Mesendoderm (in vitro differentiated cells): ENCODE measurements around the gene CUX1.

Source experiments
- DNase-seq: peaks from one replicate; pipeline ENCODE4 v3.0.0; 2013
- H2AK5ac ChIP-seq: 2 replicates; pipeline ENCODE4 v1.6.1; 2013; ENCODE audit warnings: low read length, inconsistent platforms
- H2BK120ac ChIP-seq: 2 replicates; pipeline ENCODE4 v1.6.1; 2013; ENCODE audit warnings: low read depth, mild to moderate bottlenecking, low read length, moderate library complexity, mixed read lengths
- H2BK15ac ChIP-seq: replicated peaks from 2 replicates; pipeline ENCODE4 v1.6.1; 2013; ENCODE audit warnings: low read depth, mild to moderate bottlenecking, moderate library complexity
- H2BK5ac ChIP-seq: 2 replicates; pipeline ENCODE4 v1.6.1; 2013; ENCODE audit warnings: low read length, inconsistent platforms
- H3K18ac ChIP-seq: 2 replicates; pipeline ENCODE4 v1.6.1; 2013; ENCODE audit warnings: mild to moderate bottlenecking, low read length, mixed read lengths
- H3K23ac ChIP-seq: one replicate; pipeline ENCODE4 v1.6.1; 2013; ENCODE audit warnings: low read length
- H3K27ac ChIP-seq: 2 replicates; pipeline ENCODE4 v1.5.1; 2013; ENCODE audit warnings: low read depth, mild to moderate bottlenecking, inconsistent platforms, low read length, moderate library complexity
- H3K27me3 ChIP-seq: 2 replicates; pipeline ENCODE4 v1.6.1; 2013; ENCODE audit warnings: low read length, control low read depth, mild to moderate bottlenecking, inconsistent platforms; ENCODE audit not compliant: insufficient read depth, poor library complexity
- H3K36me3 ChIP-seq: 2 replicates; pipeline ENCODE4 v1.6.1; 2013; ENCODE audit warnings: low read length, inconsistent platforms; ENCODE audit not compliant: control insufficient read depth, insufficient read depth
- H3K4ac ChIP-seq: one replicate; pipeline ENCODE4 v1.6.1; 2013; ENCODE audit warnings: low read depth, mild to moderate bottlenecking, low read length, moderate library complexity
- H3K4me1 ChIP-seq: 2 replicates; pipeline ENCODE4 v1.6.1; 2013; ENCODE audit warnings: low read depth, low read length, inconsistent platforms; ENCODE audit not compliant: control insufficient read depth
- H3K4me2 ChIP-seq: 2 replicates; pipeline ENCODE4 v1.6.1; 2013; ENCODE audit warnings: low read length
- H3K4me3 ChIP-seq: 2 replicates; pipeline ENCODE4 v1.5.1; 2013; ENCODE audit warnings: mild to moderate bottlenecking, low read length
- H3K56ac ChIP-seq: one replicate; pipeline ENCODE4 v1.6.1; 2013; ENCODE audit warnings: low read length
- H3K79me1 ChIP-seq: 2 replicates; pipeline ENCODE4 v1.6.1; 2013; ENCODE audit warnings: low read length, inconsistent platforms
- H3K79me2 ChIP-seq: 2 replicates; pipeline ENCODE4 v1.6.1; 2013; ENCODE audit warnings: mild to moderate bottlenecking, low read length; ENCODE audit not compliant: control insufficient read depth, insufficient read depth
- H3K9ac ChIP-seq: 2 replicates; pipeline ENCODE4 v1.6.1; 2013; ENCODE audit warnings: low read length, inconsistent platforms
- H4K5ac ChIP-seq: one replicate; pipeline ENCODE4 v1.6.1; 2013; ENCODE audit warnings: low read length
- H4K8ac ChIP-seq: one replicate; pipeline ENCODE4 v1.6.1; 2013; ENCODE audit warnings: low read depth, mild to moderate bottlenecking, control low read depth, low read length, moderate library complexity
- WGBS: extraction: QIAGEN DNeasy Blood & Tissue Kit; methylation state at CpG from one replicate; pipeline ENCODE4 v1.1.7; 2013; ENCODE audit warnings: low lambda C conversion rate, missing lambda C conversion rate; ENCODE audit not compliant: insufficient coverage; ENCODE audit errors: extremely low coverage; 5-methylcytosine and 5-hydroxymethylcytosine counted together

CUX1 gene

DNA sequence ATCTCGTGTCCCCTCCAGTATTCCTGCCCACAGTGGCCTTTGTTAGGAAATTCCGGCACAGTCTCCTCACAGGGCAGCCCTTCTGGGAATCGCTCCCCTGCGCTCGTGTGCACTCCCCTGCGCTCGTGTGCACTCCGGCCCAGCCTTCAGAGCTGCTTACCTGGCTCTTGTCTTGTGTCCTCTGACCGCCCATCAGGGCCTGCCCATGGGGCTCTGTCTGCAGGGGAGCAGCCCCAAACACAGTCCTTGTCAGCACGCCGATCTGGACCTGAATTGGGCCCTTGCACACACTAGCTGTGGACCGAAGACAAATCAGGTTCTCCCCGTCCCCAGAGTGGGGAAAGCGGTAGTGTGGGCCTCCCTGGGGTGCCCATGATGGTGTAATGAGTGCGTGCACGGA lies 179.4 kb downstream of the CUX1 start:
- no peak overlapping the region for H2BK5ac ChIP-seq
- no peak overlapping the region for H2BK15ac ChIP-seq
- DNase-seq = no peak
- H3K4me1 ChIP-seq = no peaks in the 10 kb centered on the region
- H3K79me2 ChIP-seq = peaks cover 24% of the 10 kb centered on the region
- H3K79me1 ChIP-seq = peaks cover 23% of the 10 kb centered on the region
- H3K4ac ChIP-seq = no peak overlapping the region
- no peak overlapping the region for H3K4me2 ChIP-seq
- H3K4me3 ChIP-seq = no peak overlapping the region
- H3K27me3 ChIP-seq = no peaks in the 10 kb centered on the region
- H4K8ac ChIP-seq = no peak overlapping the region
- no peaks in the 10 kb centered on the region for H3K36me3 ChIP-seq
- WGBS = no CpG with 5 or more reads among the region's 16 CpGs
- H3K9ac ChIP-seq = no peak overlapping the region
- no peak overlapping the region for H4K5ac ChIP-seq
- no peak overlapping the region for H2AK5ac ChIP-seq
- peak overlapping the region; percentile 47 for H3K56ac ChIP-seq
- no peak overlapping the region for H2BK120ac ChIP-seq
- H3K18ac ChIP-seq = no peak overlapping the region
- no peak overlapping the region for H3K27ac ChIP-seq
- H3K23ac ChIP-seq = peak overlapping the region; percentile 6

DNA sequence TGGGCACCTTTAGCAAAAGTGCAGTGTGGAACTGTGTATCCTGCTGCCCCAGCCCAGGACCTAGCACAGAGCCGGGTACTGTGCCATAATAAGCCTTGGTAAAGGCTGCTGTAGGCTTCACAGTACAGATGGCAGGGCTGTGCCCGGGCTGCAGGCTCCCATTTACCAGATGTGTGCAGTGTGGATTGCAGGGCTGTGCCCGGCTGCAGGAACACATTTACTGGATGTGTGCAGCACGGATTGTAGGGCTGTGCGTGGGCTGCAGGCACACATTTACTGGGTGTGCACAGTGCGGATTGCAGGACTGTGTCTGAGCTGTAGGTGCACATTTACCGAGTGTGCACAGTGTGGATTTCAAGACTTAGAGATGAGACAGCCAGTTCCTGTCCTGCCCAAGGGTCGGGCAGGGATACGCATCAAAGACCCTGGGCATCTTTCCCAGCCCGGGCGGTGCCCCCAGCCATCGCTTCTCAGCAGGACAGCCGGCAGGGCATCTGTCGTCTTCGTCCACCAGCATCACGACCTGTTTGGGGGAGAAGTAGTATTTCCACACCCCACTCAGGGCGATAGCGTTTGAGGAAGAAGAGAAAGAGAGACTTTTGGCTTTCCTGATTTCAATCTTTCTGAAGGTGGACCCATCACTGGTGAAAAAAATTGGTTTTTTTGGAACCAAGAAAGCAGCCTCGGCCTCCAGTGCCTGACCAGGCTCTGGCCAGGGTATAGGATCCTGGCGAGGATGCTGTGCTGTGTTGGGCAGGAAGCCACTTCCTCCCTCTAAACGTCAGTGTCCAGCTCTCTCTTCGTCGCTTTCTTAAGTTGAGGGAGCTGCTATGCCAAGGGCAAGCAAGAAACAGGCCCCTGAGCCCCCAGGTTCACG lies 180.8 kb downstream of the CUX1 start:
- peaks cover 22% of the 10 kb centered on the region for H3K79me1 ChIP-seq
- H3K79me2 ChIP-seq = peaks cover 24% of the 10 kb centered on the region
- no CpG with 5 or more reads among the region's 24 CpGs for WGBS
- H3K36me3 ChIP-seq = no peaks in the 10 kb centered on the region
- no peak overlapping the region for H3K9ac ChIP-seq
- H2BK5ac ChIP-seq = no peak overlapping the region
- DNase-seq = no peak
- peak overlapping the region; percentile 19 for H3K18ac ChIP-seq
- H3K27me3 ChIP-seq = no peaks in the 10 kb centered on the region
- no peak overlapping the region for H3K4me2 ChIP-seq
- H2BK15ac ChIP-seq = no peak overlapping the region
- H3K23ac ChIP-seq = no peak overlapping the region
- no peak overlapping the region for H2AK5ac ChIP-seq
- no peak overlapping the region for H4K5ac ChIP-seq
- no peak overlapping the region for H4K8ac ChIP-seq
- H3K4me1 ChIP-seq = no peaks in the 10 kb centered on the region
- H3K27ac ChIP-seq = peak overlapping the region; percentile 12
- no peak overlapping the region for H3K4ac ChIP-seq
- H3K56ac ChIP-seq = peak overlapping the region; percentile 9
- no peak overlapping the region for H2BK120ac ChIP-seq
- H3K4me3 ChIP-seq = no peak overlapping the region

- H2AK5ac ChIP-seq = no peak overlapping the region
- H3K27ac ChIP-seq = peak overlapping the region; percentile 12
- H3K56ac ChIP-seq = no peak overlapping the region
- peak; percentile 92 for DNase-seq
- no peaks in the 10 kb centered on the region for H3K36me3 ChIP-seq
- no peak overlapping the region for H3K4me3 ChIP-seq
- no peak overlapping the region for H2BK5ac ChIP-seq
- no peak overlapping the region for H4K8ac ChIP-seq
- H2BK15ac ChIP-seq = no peak overlapping the region
- no peak overlapping the region for H3K23ac ChIP-seq
- no peak overlapping the region for H4K5ac ChIP-seq
- WGBS = no CpG with 5 or more reads among the region's 6 CpGs
- H3K18ac ChIP-seq = no peak overlapping the region
- no peak overlapping the region for H3K9ac ChIP-seq
- H2BK120ac ChIP-seq = no peak overlapping the region
- peaks cover 24% of the 10 kb centered on the region for H3K79me2 ChIP-seq
- H3K79me1 ChIP-seq = peaks cover 20% of the 10 kb centered on the region
- H3K4ac ChIP-seq = no peak overlapping the region
- H3K4me2 ChIP-seq = no peak overlapping the region
- no peaks in the 10 kb centered on the region for H3K4me1 ChIP-seq
- H3K27me3 ChIP-seq = no peaks in the 10 kb centered on the region
These were observed 181.4 kb downstream of the CUX1 start for GRCh38 chr7:101998906-101999240.

GRCh38 chr7:101999393-101999792 lies 182.0 kb downstream of the CUX1 start:
- DNase-seq = no peak
- Histone ChIP-seq H3K4me2 (no peak overlapping the region), H3K27me3 (no peaks in the 10 kb centered on the region), H2BK15ac (no peak overlapping the region), H3K56ac (no peak overlapping the region), H4K5ac (no peak overlapping the region), H3K23ac (no peak overlapping the region), H3K36me3 (no peaks in the 10 kb centered on the region), H3K4ac (no peak overlapping the region), H2AK5ac (no peak overlapping the region), H3K4me3 (no peak overlapping the region), H3K79me2 (peaks cover 29% of the 10 kb centered on the region), H3K18ac (peak overlapping the region; percentile 69), H3K79me1 (peaks cover 23% of the 10 kb centered on the region), H4K8ac (no peak overlapping the region), H3K9ac (no peak overlapping the region), H3K4me1 (no peaks in the 10 kb centered on the region), H3K27ac (no peak overlapping the region), H2BK5ac (no peak overlapping the region), H2BK120ac (no peak overlapping the region)
- no CpG with 5 or more reads among the region's 9 CpGs for WGBS

- no peak overlapping the region for H3K4ac ChIP-seq
- H3K36me3 ChIP-seq = no peaks in the 10 kb centered on the region
- peaks cover 31% of the 10 kb centered on the region for H3K79me2 ChIP-seq
- no peak overlapping the region for H2BK120ac ChIP-seq
- H3K27ac ChIP-seq = no peak overlapping the region
- H2BK5ac ChIP-seq = no peak overlapping the region
- no peak overlapping the region for H3K56ac ChIP-seq
- no peaks in the 10 kb centered on the region for H3K27me3 ChIP-seq
- H2BK15ac ChIP-seq = no peak overlapping the region
- no peak overlapping the region for H3K9ac ChIP-seq
- no peak overlapping the region for H4K8ac ChIP-seq
- H3K18ac ChIP-seq = no peak overlapping the region
- H3K4me1 ChIP-seq = no peaks in the 10 kb centered on the region
- no peak for DNase-seq
- no CpG with 5 or more reads among the region's 9 CpGs for WGBS
- H3K4me3 ChIP-seq = no peak overlapping the region
- H3K4me2 ChIP-seq = no peak overlapping the region
- no peak overlapping the region for H4K5ac ChIP-seq
- H3K79me1 ChIP-seq = peaks cover 25% of the 10 kb centered on the region
- no peak overlapping the region for H3K23ac ChIP-seq
- no peak overlapping the region for H2AK5ac ChIP-seq
These were observed 182.7 kb downstream of the CUX1 start for GRCh38 chr7:102000123-102000522.

GRCh38 chr7:102004229-102004628 lies 186.8 kb downstream of the CUX1 start:
- Histone ChIP-seq H3K4me2 (no peak overlapping the region), H3K27ac (no peak overlapping the region), H3K18ac (no peak overlapping the region), H3K36me3 (no peaks in the 10 kb centered on the region), H2BK120ac (no peak overlapping the region), H2BK15ac (no peak overlapping the region), H2BK5ac (no peak overlapping the region), H3K9ac (no peak overlapping the region), H3K23ac (no peak overlapping the region), H3K4me3 (no peak overlapping the region), H4K5ac (no peak overlapping the region), H3K79me2 (peaks cover 30% of the 10 kb centered on the region), H3K4me1 (no peaks in the 10 kb centered on the region), H3K4ac (no peak overlapping the region), H3K56ac (no peak overlapping the region), H4K8ac (no peak overlapping the region), H3K79me1 (peaks cover 21% of the 10 kb centered on the region), H2AK5ac (no peak overlapping the region), H3K27me3 (no peaks in the 10 kb centered on the region)
- WGBS = no CpG with 5 or more reads among the region's 4 CpGs
- no peak for DNase-seq
